Measurements from ENCODE around the gene AGBL3. TPM values are rescaled to one million over a fixed set of nuclear protein-coding genes. Genes with fewer than 3 reads are reported as not detected.

The AGBL3 gene
- total and polyA plus RNA-seq, 7 donors, result 0.51 to 3.5 (median 1.3) TPM

- Histone ChIP-seq H3K4me1 (no peaks in the 10 kb centered on the region), H3K9me3 (no peaks in the 10 kb centered on the region), H3K4me3 (no peak overlapping the region), H3K27me3 (ENCODE audit: insufficient read depth in 3 of 3, low read length in 2 of 3) (no peaks in the 10 kb centered on the region), H3K36me3 (ENCODE audit: insufficient read depth in 1 of 2, low read depth in 1 of 2) (peaks cover 0 to 34% of the 10 kb centered on the region in 2 donors), H3K27ac (no peak overlapping the region)
- ATAC-seq (no peak), DNase-seq (no peak)
- intact Hi-C loops (cut with DNase I), result loop anchor here in 1 of 2 donors (2.0 kb wide), 1 partner anchor 320 kb away; no protein-coding TSS in a partner anchor
- TF ChIP-seq CTCF (IDR thresholded peaks at IDR 0.05), result no peak
- 95 to 96% (median 95%) methylated on average over 3 of the region's 3 CpGs for WGBS, 3 donors
Observed at GRCh38 chr7:134957005-134957404, 29.3 kb upstream of the AGBL3 start.

- H3K36me3 ChIP-seq (ENCODE audit: insufficient read depth in 1 of 2, low read depth in 1 of 2), result peaks cover 0 to 29% of the 10 kb centered on the region in 2 donors
- H3K4me1 ChIP-seq, result no peaks in the 10 kb centered on the region
- no peak for DNase-seq
- no peak for TF ChIP-seq CTCF (IDR thresholded peaks at IDR 0.05)
- intact Hi-C loops (cut with DNase I), result no loop called here
- H3K9me3 ChIP-seq, result no peaks in the 10 kb centered on the region
- H3K4me3 ChIP-seq, result no peak overlapping the region
- 96 to 98% (median 96%) methylated on average over 5 of the region's 5 CpGs for WGBS, 3 donors
- no peaks in the 10 kb centered on the region for H3K27me3 ChIP-seq (ENCODE audit: insufficient read depth in 3 of 3, low read length in 2 of 3)
- H3K27ac ChIP-seq, result no peak overlapping the region
- no peak for ATAC-seq
Observed at GRCh38 chr7:134959810-134960209, 26.5 kb upstream of the AGBL3 start.

- no peak overlapping the region for H3K4me3 ChIP-seq
- no peaks in the 10 kb centered on the region for H3K27me3 ChIP-seq (ENCODE audit: insufficient read depth in 3 of 3, low read length in 2 of 3)
- H3K27ac ChIP-seq, result no peak overlapping the region
- no peaks in the 10 kb centered on the region for H3K9me3 ChIP-seq
- no peak for TF ChIP-seq CTCF (IDR thresholded peaks at IDR 0.05)
- H3K4me1 ChIP-seq, result no peaks in the 10 kb centered on the region
- ATAC-seq, result no peak
- no peak for DNase-seq
- intact Hi-C loops (cut with DNase I), result no loop called here
- peaks cover 0 to 50% of the 10 kb centered on the region in 2 donors for H3K36me3 ChIP-seq (ENCODE audit: insufficient read depth in 1 of 2, low read depth in 1 of 2)
Observed at GRCh38 chr7:134962270-134962780, 24.0 kb upstream of the AGBL3 start.

GRCh38 chr7:134963036-134963435 lies 23.3 kb upstream of the AGBL3 start:
- 70 to 82% (median 76%) methylated on average over 4 of the region's 4 CpGs for WGBS, 3 donors
- H3K27me3 ChIP-seq (ENCODE audit: insufficient read depth in 3 of 3, low read length in 2 of 3), result no peaks in the 10 kb centered on the region
- no peaks in the 10 kb centered on the region for H3K9me3 ChIP-seq
- no peak overlapping the region for H3K4me3 ChIP-seq
- intact Hi-C loops (cut with DNase I), result no loop called here
- no peaks in the 10 kb centered on the region for H3K4me1 ChIP-seq
- DNase-seq (no peak), ATAC-seq (no peak)
- no peak overlapping the region for H3K27ac ChIP-seq
- H3K36me3 ChIP-seq (ENCODE audit: insufficient read depth in 1 of 2, low read depth in 1 of 2), result peaks cover 0 to 50% of the 10 kb centered on the region in 2 donors
- TF ChIP-seq CTCF (IDR thresholded peaks at IDR 0.05), result no peak

- H3K36me3 ChIP-seq (ENCODE audit: insufficient read depth in 1 of 2, low read depth in 1 of 2), result peaks cover 0 to 25% of the 10 kb centered on the region in 2 donors
- H3K27me3 ChIP-seq (ENCODE audit: insufficient read depth in 3 of 3, low read length in 2 of 3), result no peaks in the 10 kb centered on the region
- 88 to 91% (median 91%) methylated on average over 3 of the region's 3 CpGs for WGBS, 3 donors
- no peak overlapping the region for H3K27ac ChIP-seq
- ATAC-seq, result no peak
- H3K4me1 ChIP-seq, result no peaks in the 10 kb centered on the region
- TF ChIP-seq CTCF (IDR thresholded peaks at IDR 0.05), result no peak
- no peak overlapping the region for H3K4me3 ChIP-seq
- no peaks in the 10 kb centered on the region for H3K9me3 ChIP-seq
- intact Hi-C loops (cut with DNase I), result no loop called here
- DNase-seq, result no peak
Observed at GRCh38 chr7:134966691-134967090, 19.6 kb upstream of the AGBL3 start.
